ENCODE results near the gene HNRNPCL2. TPM values are rescaled to one million over a fixed set of nuclear protein-coding genes. Genes with fewer than 3 reads are reported as not detected.

The HNRNPCL2 gene
- total RNA-seq, result not detected in 2 replicates

GRCh38 chr1:13116754-13117153 is at the start of gene HNRNPCL2:
Gene HNRNPCL2, minus strand, starts transcription at chr1:13116854. Its CDS starts 454 bp downstream, at chr1:13116400.

GRCh38 chr1:13165531-13165930 is 48.9 kb upstream of the HNRNPCL2 start, which contains the start of gene HNRNPCL4:
Gene HNRNPCL4, minus strand, starts transcription at chr1:13165631. Its CDS starts 164 bp downstream, at chr1:13165467.

GRCh38 chr1:13155909-13156308 is 39.3 kb upstream of the HNRNPCL2 start, which contains the start of gene PRAMEF26:
Gene PRAMEF26, minus strand, starts transcription at chr1:13156009. Its CDS starts 2,914 bp downstream, at chr1:13153095.

GRCh38 chr1:13070474-13070873 is 46.2 kb downstream of the HNRNPCL2 start, which contains the start of gene PRAMEF25:
Gene PRAMEF25, plus strand, starts transcription at chr1:13070774. Its CDS starts 2,920 bp downstream, at chr1:13073694.

Other genes starting within 250 kb of the HNRNPCL2 start
- not detected in 2 replicates for gene PRAMEF4, start 230.7 kb downstream of the HNRNPCL2 start, total RNA-seq
- gene PRAMEF10, start 218.6 kb downstream of the HNRNPCL2 start, total RNA-seq, result not detected in 2 replicates
- gene PRAMEF7, start 200.2 kb downstream of the HNRNPCL2 start, total RNA-seq, result not detected in 2 replicates
- not detected in 2 replicates for gene PRAMEF6, start 169.3 kb downstream of the HNRNPCL2 start, total RNA-seq
- gene PRAMEF27, start 60.3 kb downstream of the HNRNPCL2 start, total RNA-seq, result not detected in 2 replicates
- not detected in 2 replicates for gene HNRNPCL3, start 56.1 kb downstream of the HNRNPCL2 start, total RNA-seq
- gene PRAMEF25, start 46.1 kb downstream of the HNRNPCL2 start, total RNA-seq, result not detected in 2 replicates
- gene PRAMEF26, start 39.2 kb upstream of the HNRNPCL2 start, total RNA-seq, result not detected in 2 replicates
- gene HNRNPCL4, start 48.8 kb upstream of the HNRNPCL2 start, total RNA-seq, result not detected in 2 replicates
- not detected in 2 replicates for gene PRAMEF9, start 55.0 kb upstream of the HNRNPCL2 start, total RNA-seq
- gene PRAMEF13, start 84.6 kb upstream of the HNRNPCL2 start, total RNA-seq, result not detected in 2 replicates
- not detected in 2 replicates for gene PRAMEF18, start 109.3 kb upstream of the HNRNPCL2 start, total RNA-seq
- gene PRAMEF5, start 137.3 kb upstream of the HNRNPCL2 start, total RNA-seq, result not detected in 2 replicates
- not detected in 2 replicates for gene PRAMEF8, start 168.3 kb upstream of the HNRNPCL2 start, total RNA-seq
- not detected in 2 replicates for gene PRAMEF33, start 186.7 kb upstream of the HNRNPCL2 start, total RNA-seq
- not detected in 2 replicates for gene PRAMEF15, start 198.7 kb upstream of the HNRNPCL2 start, total RNA-seq
- not detected in 2 replicates for gene PRAMEF14, start 230.3 kb upstream of the HNRNPCL2 start, total RNA-seq

All from nasal cavity respiratory epithelium epithelial cell of viscerocranial mucosa (primary cell).